ENCODE measurements around the gene ATXN2. TPM values are rescaled to one million over a fixed set of nuclear protein-coding genes. Genes with fewer than 3 reads are reported as not detected.

ATXN2 gene
- total RNA-seq, 4 donors from 2014 or later: 20.4 to 28.1 (median 22.2) TPM

- H3K27me3 ChIP-seq: no peaks in the 10 kb centered on the region
- DNase-seq (peak in 1 of 2 donors; percentile 9), ATAC-seq (no peak)
- H3K36me3 ChIP-seq: peaks cover 0 to 12% of the 10 kb centered on the region in 2 donors
- intact Hi-C loops (cut with DNase I; ENCODE audit: low total_unique reads): no loop called here
- H3K27ac ChIP-seq: peak overlapping the region; percentile 69 to 87 (median 73)
- H3K4me3 ChIP-seq: no peak overlapping the region
- peaks cover 75 to 77% of the 10 kb centered on the region in 2 donors for H3K4me1 ChIP-seq
- in situ Hi-C loops (cut with MboI; ENCODE audit: low sequenced_read_pairs in 4 of 4): loop anchor here in 1 of 4 donors (5.0 kb wide), 1 partner anchor 50 kb away; no protein-coding TSS in a partner anchor
- TF ChIP-seq, protein P1, sequence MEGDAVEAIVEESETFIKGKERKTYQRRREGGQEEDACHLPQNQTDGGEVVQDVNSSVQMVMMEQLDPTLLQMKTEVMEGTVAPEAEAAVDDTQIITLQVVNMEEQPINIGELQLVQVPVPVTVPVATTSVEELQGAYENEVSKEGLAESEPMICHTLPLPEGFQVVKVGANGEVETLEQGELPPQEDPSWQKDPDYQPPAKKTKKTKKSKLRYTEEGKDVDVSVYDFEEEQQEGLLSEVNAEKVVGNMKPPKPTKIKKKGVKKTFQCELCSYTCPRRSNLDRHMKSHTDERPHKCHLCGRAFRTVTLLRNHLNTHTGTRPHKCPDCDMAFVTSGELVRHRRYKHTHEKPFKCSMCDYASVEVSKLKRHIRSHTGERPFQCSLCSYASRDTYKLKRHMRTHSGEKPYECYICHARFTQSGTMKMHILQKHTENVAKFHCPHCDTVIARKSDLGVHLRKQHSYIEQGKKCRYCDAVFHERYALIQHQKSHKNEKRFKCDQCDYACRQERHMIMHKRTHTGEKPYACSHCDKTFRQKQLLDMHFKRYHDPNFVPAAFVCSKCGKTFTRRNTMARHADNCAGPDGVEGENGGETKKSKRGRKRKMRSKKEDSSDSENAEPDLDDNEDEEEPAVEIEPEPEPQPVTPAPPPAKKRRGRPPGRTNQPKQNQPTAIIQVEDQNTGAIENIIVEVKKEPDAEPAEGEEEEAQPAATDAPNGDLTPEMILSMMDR (IDR thresholded peaks at IDR 0.05 in 4 of 5, conservative IDR thresholded peaks at IDR 0.05 in 1 of 5): no peak
- no peak for TF ChIP-seq POLR2A (IDR thresholded peaks at IDR 0.05)
- no peaks in the 10 kb centered on the region for H3K9me3 ChIP-seq
Observed at GRCh38 chr12:111446631-111447570, 152.2 kb downstream of the ATXN2 start.

GRCh38 chr12:111445726-111446581, 153.2 kb downstream of the ATXN2 start:
- TF ChIP-seq POLR2A (IDR thresholded peaks at IDR 0.05): no peak
- TF ChIP-seq, protein P1 (IDR thresholded peaks at IDR 0.05 in 4 of 5, conservative IDR thresholded peaks at IDR 0.05 in 1 of 5): no peak
- DNase-seq: peak in 1 of 2 donors; percentile 25
- H3K36me3 ChIP-seq: peaks cover 0 to 12% of the 10 kb centered on the region in 2 donors
- intact Hi-C loops (cut with DNase I; ENCODE audit: low total_unique reads): no loop called here
- in situ Hi-C loops (cut with MboI; ENCODE audit: low sequenced_read_pairs in 4 of 4): loop anchor here in 1 of 4 donors (5.0 kb wide), 1 partner anchor 49 kb away; no protein-coding TSS in a partner anchor
- H3K4me3 ChIP-seq: no peak overlapping the region
- no peaks in the 10 kb centered on the region for H3K27me3 ChIP-seq
- ATAC-seq: no peak
- H3K9me3 ChIP-seq: no peaks in the 10 kb centered on the region
- H3K4me1 ChIP-seq: peaks cover 67 to 74% of the 10 kb centered on the region in 2 donors
- H3K27ac ChIP-seq: peak overlapping the region; percentile 69 to 87 (median 73)

DNA sequence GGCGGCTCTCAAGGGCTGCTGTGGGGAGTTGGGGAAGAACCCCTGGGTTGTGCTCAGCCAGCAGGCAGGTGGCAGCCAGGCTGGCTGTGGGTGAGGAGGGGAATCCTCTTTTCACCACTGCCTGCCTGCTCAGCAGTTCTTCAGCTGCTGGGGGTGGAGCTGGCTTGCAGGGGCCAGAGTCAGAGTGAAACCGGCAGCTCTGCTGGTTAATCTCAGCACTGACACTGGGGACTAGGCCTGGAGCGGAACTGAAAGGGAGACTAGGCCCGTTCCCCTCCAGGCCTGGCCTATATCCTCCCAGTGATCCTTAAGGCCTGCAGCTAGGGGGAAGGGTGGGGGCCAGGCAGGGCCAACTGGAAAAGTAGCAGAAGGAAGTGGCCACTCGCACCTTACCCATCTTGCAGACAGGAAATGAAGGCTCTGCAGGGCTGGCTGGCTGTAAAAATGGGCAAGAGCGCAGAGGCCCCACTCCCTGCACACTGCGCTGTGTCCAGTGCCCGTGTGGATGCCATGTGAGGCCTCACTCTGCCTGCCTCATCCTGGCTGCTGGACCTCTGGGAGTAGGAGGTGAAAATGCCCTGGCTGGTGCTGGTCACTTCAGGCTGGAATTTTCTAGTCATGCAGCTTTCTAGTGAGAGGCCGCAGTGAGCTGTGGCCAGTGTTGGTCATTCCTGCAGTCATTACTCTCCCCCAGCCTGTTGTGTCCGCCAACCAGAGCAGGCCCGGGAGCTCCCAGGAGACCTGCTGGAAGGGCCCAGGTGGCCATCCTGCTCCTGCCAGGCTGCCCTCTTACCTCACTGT, 154.0 kb downstream of the ATXN2 start:
- H3K4me3 ChIP-seq: no peak overlapping the region
- intact Hi-C loops (cut with DNase I; ENCODE audit: low total_unique reads) (no loop called here), in situ Hi-C loops (cut with MboI; ENCODE audit: low sequenced_read_pairs in 4 of 4) (loop anchor here in 1 of 4 donors (5.0 kb wide), 1 partner anchor 48 kb away; no protein-coding TSS in a partner anchor)
- ATAC-seq (peak in 1 of 2 donors; percentile 24), DNase-seq (peak; percentile 45 to 67)
- TF ChIP-seq, protein P1 (IDR thresholded peaks at IDR 0.05 in 4 of 5, conservative IDR thresholded peaks at IDR 0.05 in 1 of 5): no peak
- no peak for TF ChIP-seq POLR2A (IDR thresholded peaks at IDR 0.05)
- H3K27ac ChIP-seq: peak overlapping the region; percentile 69 to 87 (median 73)
- no peaks in the 10 kb centered on the region for H3K9me3 ChIP-seq
- H3K4me1 ChIP-seq: peaks cover 66 to 69% of the 10 kb centered on the region in 2 donors
- H3K36me3 ChIP-seq: peaks cover 0 to 12% of the 10 kb centered on the region in 2 donors
- H3K27me3 ChIP-seq: no peaks in the 10 kb centered on the region
